ENCODE measurements around the gene BSG. TPM values are rescaled to one million over a fixed set of nuclear protein-coding genes. Genes with fewer than 3 reads are reported as not detected.

The BSG gene
- total RNA-seq, 1 experiment from 2014 or later, result 823 TPM

GRCh38 chr19:616747-617526 is 44.5 kb downstream of the BSG start:
- H3K9me3 ChIP-seq (ENCODE audit: insufficient read depth, low read depth), result no peaks in the 10 kb centered on the region
- H3K9me2 ChIP-seq (ENCODE audit: insufficient read depth), result no peaks in the 10 kb centered on the region
- no peak for DNase-seq
- H3K27ac ChIP-seq, result no peak overlapping the region
- H3K79me2 ChIP-seq (ENCODE audit: low read depth), result no peaks in the 10 kb centered on the region
- no peaks in the 10 kb centered on the region for H3K4me1 ChIP-seq (replicated peaks; ENCODE audit: insufficient read depth)
- H3K36me3 ChIP-seq (ENCODE audit: low read depth), result no peaks in the 10 kb centered on the region
- H2AFZ ChIP-seq, result no peak overlapping the region
- TF ChIP-seq EZH2 (IDR thresholded peaks at IDR 0.05; ENCODE audit: low read depth) (no peak), CTCF (conservative IDR thresholded peaks at IDR 0.05) (no peak)
- ChIA-PET CTCF (no interaction called here), POLR2A (ENCODE audit: unreplicated experiment) (interaction anchor here (0.6 to 0.7 kb wide), 2 partner anchors 43 to 126 kb away, joined by 3 to 6 read pairs; no protein-coding TSS in a partner anchor)
- no peaks in the 10 kb centered on the region for H3K27me3 ChIP-seq (ENCODE audit: insufficient read depth, low read depth)
- intact Hi-C loops (cut with micrococcal nuclease; ENCODE audit: unreplicated experiment), result no loop called here
- H3K4me2 ChIP-seq, result no peak overlapping the region
- H3K4me3 ChIP-seq, result no peak overlapping the region
- no TSS peak for BruUV-seq (replicated peaks)
- no peaks in the 10 kb centered on the region; the same call in 1 of the 2 replicates for H3F3A ChIP-seq (ENCODE audit: insufficient read depth, low read depth)
- no peaks in the 10 kb centered on the region for H4K20me1 ChIP-seq (ENCODE audit: insufficient read depth)

GRCh38 chr19:617551-618246 is 45.3 kb downstream of the BSG start:
- no peak overlapping the region for H3K27ac ChIP-seq
- BruUV-seq (replicated peaks), result no TSS peak
- H3K4me3 ChIP-seq, result no peak overlapping the region

GRCh38 chr19:618247-618619 is 45.8 kb downstream of the BSG start:
- no peaks in the 10 kb centered on the region for H4K20me1 ChIP-seq (ENCODE audit: insufficient read depth)
- no peaks in the 10 kb centered on the region for H3K79me2 ChIP-seq (ENCODE audit: low read depth)
- H3K4me2 ChIP-seq, result no peak overlapping the region
- no peak for DNase-seq
- H3K27ac ChIP-seq, result no peak overlapping the region
- H3K27me3 ChIP-seq (ENCODE audit: insufficient read depth, low read depth), result no peaks in the 10 kb centered on the region
- no peaks in the 10 kb centered on the region for H3K36me3 ChIP-seq (ENCODE audit: low read depth)
- H3K9me2 ChIP-seq (ENCODE audit: insufficient read depth), result no peaks in the 10 kb centered on the region
- intact Hi-C loops (cut with micrococcal nuclease; ENCODE audit: unreplicated experiment), result no loop called here
- no peaks in the 10 kb centered on the region; the same call in 1 of the 2 replicates for H3F3A ChIP-seq (ENCODE audit: insufficient read depth, low read depth)
- no peaks in the 10 kb centered on the region for H3K4me1 ChIP-seq (replicated peaks; ENCODE audit: insufficient read depth)
- H3K4me3 ChIP-seq, result no peak overlapping the region
- TF ChIP-seq CTCF (conservative IDR thresholded peaks at IDR 0.05) (no peak), EZH2 (IDR thresholded peaks at IDR 0.05; ENCODE audit: low read depth) (no peak)
- H3K9me3 ChIP-seq (ENCODE audit: insufficient read depth, low read depth), result no peaks in the 10 kb centered on the region
- no peak overlapping the region for H2AFZ ChIP-seq
- ChIA-PET CTCF (no interaction called here), POLR2A (ENCODE audit: unreplicated experiment) (no interaction called here)
- no TSS peak for BruUV-seq (replicated peaks)

More at GRCh38 chr19:617551-618246, 45.3 kb downstream of the BSG start:
- H3K36me3 ChIP-seq (ENCODE audit: low read depth), result no peaks in the 10 kb centered on the region
- H3F3A ChIP-seq (ENCODE audit: insufficient read depth, low read depth), result no peaks in the 10 kb centered on the region; the same call in 1 of the 2 replicates
- H2AFZ ChIP-seq, result no peak overlapping the region
- no peaks in the 10 kb centered on the region for H3K9me3 ChIP-seq (ENCODE audit: insufficient read depth, low read depth)
- H3K9me2 ChIP-seq (ENCODE audit: insufficient read depth), result no peaks in the 10 kb centered on the region
- no peaks in the 10 kb centered on the region for H3K4me1 ChIP-seq (replicated peaks; ENCODE audit: insufficient read depth)
- POLR2A ChIA-PET (ENCODE audit: unreplicated experiment), result interaction anchor here (0.6 to 0.7 kb wide), 2 partner anchors 44 to 125 kb away, joined by 3 to 6 read pairs; no protein-coding TSS in a partner anchor
- H3K79me2 ChIP-seq (ENCODE audit: low read depth), result no peaks in the 10 kb centered on the region
- H3K4me2 ChIP-seq, result no peak overlapping the region
- CTCF ChIA-PET, result no interaction called here
- TF ChIP-seq EZH2 (IDR thresholded peaks at IDR 0.05; ENCODE audit: low read depth) (no peak), CTCF (conservative IDR thresholded peaks at IDR 0.05) (no peak)
- intact Hi-C loops (cut with micrococcal nuclease; ENCODE audit: unreplicated experiment), result no loop called here
- no peaks in the 10 kb centered on the region for H3K27me3 ChIP-seq (ENCODE audit: insufficient read depth, low read depth)
- no peak for DNase-seq
- no peaks in the 10 kb centered on the region for H4K20me1 ChIP-seq (ENCODE audit: insufficient read depth)
